Lung (tissue), 12 donors: ENCODE measurements around the gene SLC18A2. TPM values are rescaled to one million over a fixed set of nuclear protein-coding genes. Genes with fewer than 3 reads are reported as not detected.
"Not testable (repeated sequence)": the region's sequence is repeated elsewhere in the genome, so short reads cannot be mapped to it uniquely, and the experiment has no call there.

Source experiments
- ATAC-seq: fragments of 200-7000 bp; cut with Tn5 transposase; one replicate; pipeline ENCODE4 v1.9.1; 2020; ENCODE audit warnings: moderate number of reproducible peaks; ENCODE audit not compliant: insufficient read depth, low FRiP score
- DNase-seq, 3 donors: peaks; one replicate each; pipeline ENCODE4 v3.0.0-alpha.2; 2013 to 2017
- H3K27ac ChIP-seq, 2 donors: one replicate each; pipeline ENCODE4 v1.5.1; 2013; ENCODE audit warnings: mild to moderate bottlenecking in 2 of 2, moderate library complexity in 2 of 2, control low read depth in 1 of 2, inconsistent platforms in 1 of 2, low read depth in 1 of 2, low read length in 1 of 2
- H3K27me3 ChIP-seq, 3 donors: one replicate each; pipeline ENCODE4 v1.5.1; 2013; ENCODE audit warnings: low read length in 2 of 3; ENCODE audit not compliant: control insufficient read depth in 3 of 3, insufficient read depth in 3 of 3
- H3K36me3 ChIP-seq, 4 donors: one replicate each; pipeline ENCODE4 v1.5.1; 2013; ENCODE audit warnings: low read length in 4 of 4, mild to moderate bottlenecking in 1 of 4, moderate library complexity in 1 of 4; ENCODE audit not compliant: control insufficient read depth in 4 of 4, insufficient read depth in 4 of 4
- H3K4me1 ChIP-seq, 5 donors: one replicate each; pipeline ENCODE4 v1.5.1; 2013; ENCODE audit warnings: low read length in 5 of 5, mild to moderate bottlenecking in 2 of 5, moderate library complexity in 1 of 5; ENCODE audit not compliant: control insufficient read depth in 5 of 5, insufficient read depth in 5 of 5
- H3K4me3 ChIP-seq: one replicate; pipeline ENCODE4 v1.5.1; 2013; ENCODE audit warnings: mild to moderate bottlenecking, control low read depth, moderate library complexity
- H3K9ac ChIP-seq, 2 donors: one replicate each; pipeline ENCODE4 v1.5.1; 2013; ENCODE audit warnings: low read length in 2 of 2, control low read depth in 1 of 2; ENCODE audit not compliant: insufficient read depth in 1 of 2
- H3K9me3 ChIP-seq, 4 donors: one replicate each; pipeline ENCODE4 v1.5.1; 2013; ENCODE audit warnings: low read length in 3 of 4, mild to moderate bottlenecking in 1 of 4, moderate library complexity in 1 of 4; ENCODE audit not compliant: control insufficient read depth in 4 of 4, insufficient read depth in 3 of 4
- CTCF ChIP-seq: IDR thresholded peaks from 2 replicates; pipeline ENCODE4 v1.5.1; 2012; ENCODE audit warnings: mild to moderate bottlenecking; ENCODE audit errors: control extremely low read depth, extremely low read depth
- WGBS, 2 donors: extraction: QIAGEN DNeasy Blood & Tissue Kit; methylation state at CpG; one replicate each; pipeline ENCODE4 v1.1.7; 2013; 5-methylcytosine and 5-hydroxymethylcytosine counted together
- polyA plus RNA-seq, 2 donors: library from polyadenylated mRNA; stranded (reverse); fragments of 200-250 nt; gene quantifications; one replicate each; pipeline ENCODE4 v1.2.1, GENCODE V29; 2013
- total RNA-seq, 2 donors: library from RNA; depleted of rRNA in 1 of 2; stranded (reverse); fragments of >200 nt in 1 of 2; gene quantifications; one replicate each; pipeline ENCODE4 v1.2.1, GENCODE V29; 2014 to 2021
- donor health status: control.
- donor health status: control.
- donor health status: Bipolar disorder and iron deficiency.
- donor health status: healthy.
- donor health status: DM: yes; HTN: yes; CAD: no.

SLC18A2 gene
- total and polyA plus RNA-seq, 4 donors: 0.21 to 3.7 (median 0.65) TPM

- Histone ChIP-seq H3K27me3 (no peaks in the 10 kb centered on the region), H3K4me1 (peaks cover 0 to 1% (median 0%) of the 10 kb centered on the region in 5 donors), H3K9me3 (peaks cover 0 to 4% (median 0%) of the 10 kb centered on the region in 4 donors), H3K9ac (no peak overlapping the region), H3K4me3 (no peak overlapping the region), H3K27ac (no peak overlapping the region), H3K36me3 (peaks cover 0 to 3% (median 0%) of the 10 kb centered on the region in 4 donors)
- DNase-seq: no peak
- 86 to 91% methylated on average over 1 of the region's 1 CpG for WGBS, 2 donors
- no peak for ATAC-seq
- no peak for TF ChIP-seq CTCF
Observed at GRCh38 chr10:117298219-117298618, 57.3 kb downstream of the SLC18A2 start.

GRCh38 chr10:117299435-117299834 is 58.5 kb downstream of the SLC18A2 start:
- Histone ChIP-seq H3K9ac (no peak overlapping the region), H3K27ac (no peak overlapping the region), H3K27me3 (no peaks in the 10 kb centered on the region), H3K36me3 (peaks cover 0 to 3% (median 0%) of the 10 kb centered on the region in 4 donors), H3K4me3 (no peak overlapping the region), H3K4me1 (peaks cover 0 to 1% (median 0%) of the 10 kb centered on the region in 5 donors), H3K9me3 (peaks cover 0 to 4% (median 0%) of the 10 kb centered on the region in 4 donors)
- DNase-seq (no peak), ATAC-seq (no peak)
- TF ChIP-seq CTCF: no peak

DNA sequence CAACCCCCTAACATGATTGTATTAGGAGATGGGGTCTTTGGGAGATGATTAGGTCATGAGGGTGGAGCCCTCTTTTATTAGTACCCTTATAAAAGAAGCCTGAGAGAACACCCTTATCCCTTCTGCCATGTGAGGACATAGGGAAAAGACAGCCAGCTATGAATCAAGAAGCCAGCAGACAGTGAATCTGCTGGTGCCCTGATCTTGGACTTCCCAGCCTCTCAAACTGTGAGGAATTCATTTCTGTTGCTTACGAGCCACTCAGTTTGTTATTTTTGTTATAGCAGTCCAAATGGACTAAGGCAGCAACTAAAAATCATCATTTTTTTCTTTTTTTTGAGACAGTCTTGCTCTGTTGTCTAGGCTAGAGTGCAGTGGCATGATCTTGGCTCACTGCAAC is 59.8 kb downstream of the SLC18A2 start:
- Histone ChIP-seq H3K9ac (no peak overlapping the region), H3K4me3 (no peak overlapping the region), H3K9me3 (peaks cover 0 to 4% (median 0%) of the 10 kb centered on the region in 4 donors), H3K36me3 (no peaks in the 10 kb centered on the region), H3K4me1 (no peaks in the 10 kb centered on the region), H3K27me3 (no peaks in the 10 kb centered on the region), H3K27ac (no peak overlapping the region)
- TF ChIP-seq CTCF: no peak
- WGBS, 2 donors: 94 to 99% methylated on average over 1 of the region's 1 CpG
- DNase-seq: no peak
- ATAC-seq: no peak

DNA sequence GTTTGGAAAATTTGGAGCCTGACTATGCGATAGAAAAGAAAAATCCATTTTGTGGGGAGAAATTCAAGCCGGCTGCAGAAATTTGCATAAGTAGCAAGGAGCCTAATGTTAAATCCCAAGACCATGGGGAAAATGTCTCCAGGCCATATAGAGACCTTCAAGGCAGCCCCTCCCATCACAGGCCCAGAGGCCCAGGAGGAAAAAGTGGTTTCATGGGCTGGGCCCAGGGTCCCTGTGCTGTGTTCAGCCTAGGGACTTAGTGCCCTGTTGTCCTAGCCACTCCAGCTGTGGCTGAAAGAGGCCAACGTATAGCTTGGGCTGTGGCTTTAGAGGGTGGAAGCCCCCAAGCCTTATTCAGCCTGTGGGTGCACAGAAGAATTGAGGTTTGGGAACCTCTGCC is 62.5 kb downstream of the SLC18A2 start:
- not testable (repeated sequence) for H3K27ac ChIP-seq, H3K36me3 ChIP-seq, H3K4me1 ChIP-seq, ATAC-seq, H3K27me3 ChIP-seq, DNase-seq, H3K4me3 ChIP-seq, H3K9ac ChIP-seq, H3K9me3 ChIP-seq
- WGBS, 2 donors: 97 to 98% methylated on average over 3 of the region's 3 CpGs
